DMS53 treated with DMSO at 0.1 percent for 48 hours (cell line): Measurements from ENCODE around the gene CLDND2.

ENCODE experiments used
- DNase-seq: peaks from one replicate; lab custom pipeline; 2025; ENCODE audit not compliant: unreplicated experiment; lab: John Stamatoyannopoulos, UW

Gene CLDND2

GRCh38 chr19:51356159-51356801 is 12.5 kb downstream of the CLDND2 start:
- no peak for DNase-seq

GRCh38 chr19:51354742-51355148 is 14.1 kb downstream of the CLDND2 start:
- DNase-seq: no peak

GRCh38 chr19:51354103-51354741 is 14.6 kb downstream of the CLDND2 start:
- no peak for DNase-seq

- no peak for DNase-seq
Measured at GRCh38 chr19:51352783-51353360, 15.9 kb downstream of the CLDND2 start.

GRCh38 chr19:51351266-51351990 is 17.4 kb downstream of the CLDND2 start:
- DNase-seq: no peak

- no peak for DNase-seq
Measured at GRCh38 chr19:51347209-51347928, 21.4 kb downstream of the CLDND2 start.

GRCh38 chr19:51346742-51347141 is 22.1 kb downstream of the CLDND2 start:
- no peak for DNase-seq

- no peak for DNase-seq
Measured at GRCh38 chr19:51345076-51345620, 23.7 kb downstream of the CLDND2 start.

GRCh38 chr19:51342631-51343569 is 25.9 kb downstream of the CLDND2 start:
- DNase-seq: no peak

GRCh38 chr19:51341976-51342580 is 26.7 kb downstream of the CLDND2 start, which contains the start of gene VSIG10L:
VSIG10L (minus strand) TSS chr19:51342139; CDS start chr19:51342124, 15 bp downstream.
- DNase-seq: no peak

- no peak for DNase-seq
Measured at GRCh38 chr19:51341066-51341465, 27.7 kb downstream of the CLDND2 start.

GRCh38 chr19:51339687-51340656 is 28.8 kb downstream of the CLDND2 start:
- DNase-seq: no peak

- no peak for DNase-seq
Measured at GRCh38 chr19:51339313-51339686, 29.5 kb downstream of the CLDND2 start.

- no peak for DNase-seq
Measured at GRCh38 chr19:51338563-51339312, 30.1 kb downstream of the CLDND2 start.

- no peak for DNase-seq
Measured at GRCh38 chr19:51337861-51338562, 30.8 kb downstream of the CLDND2 start.

- DNase-seq: no peak
Measured at GRCh38 chr19:51337141-51337860, 31.5 kb downstream of the CLDND2 start.
